ENCODE results near the gene MOXD1.

MOXD1 gene

DNA sequence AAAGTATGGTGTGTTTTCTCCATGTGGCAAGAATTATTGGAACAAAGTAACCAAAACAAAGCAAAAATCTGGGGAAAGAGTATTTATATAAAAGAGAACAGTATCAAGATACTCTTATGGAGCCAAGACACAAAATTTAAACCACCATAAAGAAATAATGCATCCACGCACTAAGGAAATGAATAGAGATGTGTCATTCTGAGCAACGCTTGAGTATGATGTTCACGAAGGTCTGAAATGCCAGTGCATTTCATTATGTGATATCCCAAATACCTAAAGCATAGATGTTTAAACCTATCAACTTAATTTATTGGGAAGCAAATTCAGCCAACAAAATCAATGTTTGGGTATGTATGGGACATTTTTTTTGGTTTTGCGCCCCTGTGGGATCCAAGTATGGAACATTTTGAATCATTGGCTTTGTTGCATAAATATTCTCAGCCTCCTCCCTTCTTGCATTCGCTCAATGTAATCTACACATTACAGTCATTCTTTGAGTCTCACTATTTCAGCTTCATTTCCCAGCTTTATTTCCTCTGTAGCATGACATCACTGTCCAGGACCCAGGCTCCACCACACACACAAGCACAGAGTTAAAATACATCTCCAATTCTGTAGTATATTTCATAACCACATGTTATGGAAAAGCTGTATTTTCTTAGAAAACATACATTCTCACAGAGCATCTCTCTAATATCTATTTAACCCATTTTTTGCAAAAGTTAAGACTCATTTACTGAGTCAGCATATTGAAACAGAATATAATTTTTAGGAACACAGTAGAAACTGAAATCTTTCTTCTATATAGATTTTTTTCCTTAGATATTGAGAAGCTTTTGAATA is 11.6 kb upstream of the MOXD1 start:
- Histone ChIP-seq H3K4me2 (no peak overlapping the region), H3K27ac (no peak overlapping the region), H3K9ac (no peak overlapping the region), H4K20me1 (ENCODE audit: insufficient read depth) (no peaks in the 10 kb centered on the region), H2AFZ (ENCODE audit: low read depth) (no peak overlapping the region), H3K36me3 (ENCODE audit: insufficient read depth) (no peaks in the 10 kb centered on the region), H3K4me1 (ENCODE audit: low read depth, poor library complexity, severe bottlenecking) (no peaks in the 10 kb centered on the region), H3K4me3 (IDR thresholded peaks at IDR 0.05; ENCODE audit: insufficient read depth, low read depth, low read length) (no peak overlapping the region), H3K79me2 (ENCODE audit: insufficient read depth, low read depth) (no peaks in the 10 kb centered on the region), H3K27me3 (ENCODE audit: insufficient read depth, low read depth) (no peaks in the 10 kb centered on the region)
- TF ChIP-seq CTCF (conservative IDR thresholded peaks at IDR 0.05; ENCODE audit: low read depth, low read length), result no peak

DNA sequence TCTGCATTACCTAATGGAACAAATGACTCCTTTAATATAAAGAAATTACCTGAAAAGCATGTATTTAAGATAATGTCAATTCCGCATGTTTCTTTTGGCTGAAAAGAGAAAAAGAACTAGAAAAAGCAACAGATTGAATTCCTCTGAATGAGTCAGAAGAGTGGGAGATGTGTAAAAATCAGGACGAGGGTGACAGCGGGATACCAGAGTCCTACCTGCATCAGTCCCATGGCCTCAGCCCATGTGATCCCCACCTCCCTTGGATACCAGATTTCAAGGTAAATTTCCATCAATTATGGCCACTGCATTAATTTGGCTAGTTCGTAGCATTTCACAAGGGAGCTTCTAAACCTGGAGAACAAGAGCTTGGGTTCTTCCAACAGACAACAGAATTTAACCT is 10.0 kb upstream of the MOXD1 start:
- Histone ChIP-seq H3K4me2 (no peak overlapping the region), H4K20me1 (ENCODE audit: insufficient read depth) (no peaks in the 10 kb centered on the region), H2AFZ (ENCODE audit: low read depth) (no peak overlapping the region), H3K27me3 (ENCODE audit: insufficient read depth, low read depth) (no peaks in the 10 kb centered on the region), H3K79me2 (ENCODE audit: insufficient read depth, low read depth) (no peaks in the 10 kb centered on the region), H3K9ac (no peak overlapping the region), H3K4me1 (ENCODE audit: low read depth, poor library complexity, severe bottlenecking) (no peaks in the 10 kb centered on the region), H3K4me3 (IDR thresholded peaks at IDR 0.05; ENCODE audit: insufficient read depth, low read depth, low read length) (no peak overlapping the region), H3K36me3 (ENCODE audit: insufficient read depth) (no peaks in the 10 kb centered on the region), H3K27ac (no peak overlapping the region)
- TF ChIP-seq CTCF (conservative IDR thresholded peaks at IDR 0.05; ENCODE audit: low read depth, low read length), result no peak

GRCh38 chr6:132410830-132411229 is 9.6 kb upstream of the MOXD1 start:
- Histone ChIP-seq H3K9ac (no peak overlapping the region), H3K4me3 (IDR thresholded peaks at IDR 0.05; ENCODE audit: insufficient read depth, low read depth, low read length) (no peak overlapping the region), H3K27ac (no peak overlapping the region), H3K4me1 (ENCODE audit: low read depth, poor library complexity, severe bottlenecking) (no peaks in the 10 kb centered on the region), H3K36me3 (ENCODE audit: insufficient read depth) (no peaks in the 10 kb centered on the region), H3K4me2 (no peak overlapping the region), H2AFZ (ENCODE audit: low read depth) (no peak overlapping the region), H3K27me3 (ENCODE audit: insufficient read depth, low read depth) (no peaks in the 10 kb centered on the region), H4K20me1 (ENCODE audit: insufficient read depth) (no peaks in the 10 kb centered on the region), H3K79me2 (ENCODE audit: insufficient read depth, low read depth) (no peaks in the 10 kb centered on the region)
- TF ChIP-seq CTCF (conservative IDR thresholded peaks at IDR 0.05; ENCODE audit: low read depth, low read length), result no peak

GRCh38 chr6:132405143-132405915 is 4.1 kb upstream of the MOXD1 start:
- no peak for TF ChIP-seq CTCF (conservative IDR thresholded peaks at IDR 0.05; ENCODE audit: low read depth, low read length)
- Histone ChIP-seq H3K36me3 (ENCODE audit: insufficient read depth) (no peaks in the 10 kb centered on the region), H3K27ac (no peak overlapping the region), H3K4me2 (no peak overlapping the region), H3K4me1 (ENCODE audit: low read depth, poor library complexity, severe bottlenecking) (no peaks in the 10 kb centered on the region), H4K20me1 (ENCODE audit: insufficient read depth) (no peaks in the 10 kb centered on the region), H2AFZ (ENCODE audit: low read depth) (no peak overlapping the region), H3K79me2 (ENCODE audit: insufficient read depth, low read depth) (no peaks in the 10 kb centered on the region), H3K9ac (no peak overlapping the region), H3K4me3 (IDR thresholded peaks at IDR 0.05; ENCODE audit: insufficient read depth, low read depth, low read length) (no peak overlapping the region), H3K27me3 (ENCODE audit: insufficient read depth, low read depth) (no peaks in the 10 kb centered on the region)
